DMS79 (cell line): ENCODE results near the gene UFD1.

Source experiments
- DNase-seq: peaks from one replicate; lab custom pipeline; 2025; lab: John Stamatoyannopoulos, UW

UFD1 gene

DNA sequence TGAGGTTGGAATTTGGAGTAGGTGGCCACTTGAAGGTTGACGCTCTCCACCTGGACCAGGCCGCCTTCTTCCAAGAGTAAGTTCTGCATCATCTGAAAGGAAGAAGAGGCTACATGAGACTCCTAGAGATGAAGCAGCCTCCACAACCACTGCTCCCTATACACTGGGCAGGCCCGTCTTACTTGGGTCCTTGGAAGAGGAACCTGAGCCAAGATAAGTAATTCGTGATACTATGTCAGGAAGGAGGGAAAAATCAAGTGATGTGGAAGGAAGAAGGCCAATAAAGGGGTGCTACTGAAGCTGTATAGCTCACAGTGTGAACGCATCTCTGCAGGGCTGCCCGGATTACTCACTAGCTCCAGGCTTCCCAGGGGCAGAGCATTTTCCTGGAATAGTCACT, 11.1 kb downstream of the UFD1 start:
- no peak for DNase-seq

DNA sequence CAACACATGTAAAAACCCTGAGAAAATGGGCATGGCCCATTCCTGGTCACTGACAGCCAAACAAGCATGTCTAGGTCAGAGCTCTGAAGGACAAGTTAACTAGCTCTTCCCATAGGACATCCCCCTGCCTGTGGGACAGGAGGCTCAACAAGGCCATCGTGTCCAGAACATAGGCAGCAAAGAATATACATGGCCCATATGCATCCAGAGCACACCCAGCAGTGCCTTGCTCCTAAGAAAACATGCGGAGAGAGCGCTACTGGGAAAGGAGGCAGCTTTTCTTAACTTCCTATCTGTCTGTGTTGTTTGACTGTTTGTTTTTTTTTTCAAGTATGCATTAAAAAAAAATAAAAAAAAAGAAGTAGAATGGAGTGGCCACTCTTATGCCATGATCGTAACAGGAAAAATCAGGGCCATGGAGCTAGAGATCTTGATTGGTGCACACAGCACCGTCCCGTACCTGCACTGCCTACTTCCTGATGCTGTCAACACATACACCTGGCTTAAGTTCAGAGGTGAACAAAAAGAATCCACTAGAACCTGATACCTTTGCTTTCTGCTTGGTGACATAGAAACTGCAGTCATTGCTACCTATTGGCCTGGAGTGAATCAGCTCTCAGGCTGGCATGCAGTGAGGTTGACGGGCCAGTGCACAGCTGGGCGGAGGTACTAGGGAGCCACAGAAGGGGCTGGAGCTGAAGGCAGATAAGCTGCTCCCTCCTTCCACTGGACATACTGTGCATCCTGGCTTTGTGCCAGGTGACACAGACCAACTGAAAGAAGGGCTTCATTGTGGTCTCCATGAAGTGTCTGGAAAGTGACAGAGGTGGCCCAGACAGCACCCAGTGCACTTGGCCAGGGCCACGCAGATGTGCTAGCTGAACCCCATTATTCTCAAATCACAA, 11.9 kb downstream of the UFD1 start:
- DNase-seq = no peak

- no peak for DNase-seq
Measured at GRCh38 chr22:19466126-19466716, 12.8 kb downstream of the UFD1 start.

- no peak for DNase-seq
Measured at GRCh38 chr22:19464975-19465374, 14.0 kb downstream of the UFD1 start.

GRCh38 chr22:19464546-19464945, 14.4 kb downstream of the UFD1 start:
- no peak for DNase-seq

GRCh38 chr22:19463491-19464469, 15.2 kb downstream of the UFD1 start:
- DNase-seq = no peak

DNA sequence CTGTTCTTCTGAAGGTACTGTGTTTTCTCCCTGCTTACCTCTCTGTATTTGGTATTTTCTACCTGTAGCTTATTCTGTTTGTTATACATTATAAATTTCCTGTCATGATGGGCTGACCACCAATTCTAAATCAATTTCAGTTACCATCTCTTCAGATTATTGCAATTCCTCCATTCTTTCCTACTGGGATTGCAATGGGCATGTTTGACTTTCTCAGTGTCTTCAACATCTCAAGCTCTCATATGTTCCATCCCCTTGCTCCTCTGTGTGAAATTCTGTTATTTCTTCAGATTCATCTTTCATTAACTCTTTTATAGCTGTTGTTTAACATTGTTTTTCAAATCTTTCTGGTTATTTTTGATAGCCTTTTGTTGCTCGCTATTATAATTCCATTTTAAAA, 16.0 kb downstream of the UFD1 start:
- DNase-seq = no peak

GRCh38 chr22:19461506-19461905, 17.5 kb downstream of the UFD1 start:
- DNase-seq = no peak

- DNase-seq = no peak
Measured at GRCh38 chr22:19460036-19460435, 19.0 kb downstream of the UFD1 start.

DNA sequence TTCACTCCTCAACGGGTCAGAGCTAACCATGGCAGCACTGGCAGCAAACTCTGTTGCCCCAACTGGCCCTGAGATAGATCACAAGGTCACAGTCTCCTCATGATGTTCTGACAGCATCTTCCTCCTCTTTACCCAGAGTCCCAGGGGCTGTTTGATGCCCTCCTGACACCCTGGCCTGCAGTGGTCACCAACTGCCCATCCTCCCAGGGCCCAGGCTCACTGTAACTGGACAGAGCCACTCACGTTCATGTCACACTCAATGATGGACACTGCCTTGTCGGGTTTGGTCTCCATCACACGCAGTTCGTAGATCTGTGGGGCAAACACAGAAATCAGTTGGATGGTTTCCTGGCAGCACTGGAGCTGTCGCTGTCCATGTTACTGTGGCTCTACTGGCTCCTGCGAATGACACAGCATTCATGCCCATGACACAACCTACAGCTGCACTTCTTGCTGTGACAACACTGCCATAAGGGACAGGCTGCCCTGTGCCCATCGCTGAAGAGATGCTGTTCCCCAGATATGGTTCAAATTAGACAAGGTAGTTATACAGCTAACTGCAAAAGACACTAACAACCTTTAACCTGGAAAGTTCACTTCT, 21.1 kb downstream of the UFD1 start:
- no peak for DNase-seq

- DNase-seq = no peak
Measured at GRCh38 chr22:19456541-19456940, 22.5 kb downstream of the UFD1 start.

GRCh38 chr22:19455585-19456370, 23.2 kb downstream of the UFD1 start:
- no peak for DNase-seq

GRCh38 chr22:19455033-19455432, 24.0 kb downstream of the UFD1 start:
- no peak for DNase-seq

- DNase-seq = no peak
Measured at GRCh38 chr22:19454156-19454555, 24.8 kb downstream of the UFD1 start.

DNA sequence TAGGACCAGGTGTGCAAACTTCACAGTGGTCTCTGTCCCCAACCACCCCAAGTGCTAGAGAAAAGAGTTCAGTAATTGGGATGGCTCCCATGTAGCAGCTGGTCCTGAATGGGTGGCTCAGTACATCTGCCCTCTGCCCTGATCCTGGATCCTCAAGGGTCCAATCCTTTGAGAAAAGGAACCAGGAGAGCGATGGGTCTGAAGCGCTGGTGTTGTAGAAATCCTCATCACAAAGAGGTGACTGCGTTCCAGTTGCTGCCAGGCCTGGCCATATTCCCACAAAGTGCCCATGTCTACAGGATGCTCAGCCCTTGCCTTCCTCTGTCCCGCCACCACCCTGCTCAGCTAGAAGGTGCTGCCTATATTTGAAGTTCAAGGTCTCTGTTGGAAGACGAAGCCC, 25.3 kb downstream of the UFD1 start:
- DNase-seq = no peak

DNA sequence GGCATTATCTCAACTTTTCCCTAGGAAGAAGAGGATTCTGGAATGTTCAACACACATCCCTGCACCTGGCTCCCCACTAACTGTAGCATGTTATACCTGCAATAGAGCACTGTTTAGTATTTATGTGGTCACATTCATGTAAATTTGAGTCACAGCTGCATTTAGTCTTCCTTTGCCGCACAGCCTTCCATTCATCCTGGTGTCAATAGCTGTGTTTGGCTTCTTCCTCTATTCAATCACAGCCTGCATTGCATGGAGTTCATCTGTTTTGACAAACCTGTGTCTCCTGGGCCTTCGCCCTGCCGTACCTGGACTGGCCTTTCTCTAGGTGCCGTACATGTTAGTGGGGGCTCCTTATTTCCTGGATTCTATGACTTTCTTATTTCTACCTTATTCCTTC, 27.4 kb downstream of the UFD1 start:
- DNase-seq = no peak

- DNase-seq = no peak
Measured at GRCh38 chr22:19450363-19451175, 28.4 kb downstream of the UFD1 start.

GRCh38 chr22:19449422-19449767, 29.6 kb downstream of the UFD1 start:
- DNase-seq = no peak

DNA sequence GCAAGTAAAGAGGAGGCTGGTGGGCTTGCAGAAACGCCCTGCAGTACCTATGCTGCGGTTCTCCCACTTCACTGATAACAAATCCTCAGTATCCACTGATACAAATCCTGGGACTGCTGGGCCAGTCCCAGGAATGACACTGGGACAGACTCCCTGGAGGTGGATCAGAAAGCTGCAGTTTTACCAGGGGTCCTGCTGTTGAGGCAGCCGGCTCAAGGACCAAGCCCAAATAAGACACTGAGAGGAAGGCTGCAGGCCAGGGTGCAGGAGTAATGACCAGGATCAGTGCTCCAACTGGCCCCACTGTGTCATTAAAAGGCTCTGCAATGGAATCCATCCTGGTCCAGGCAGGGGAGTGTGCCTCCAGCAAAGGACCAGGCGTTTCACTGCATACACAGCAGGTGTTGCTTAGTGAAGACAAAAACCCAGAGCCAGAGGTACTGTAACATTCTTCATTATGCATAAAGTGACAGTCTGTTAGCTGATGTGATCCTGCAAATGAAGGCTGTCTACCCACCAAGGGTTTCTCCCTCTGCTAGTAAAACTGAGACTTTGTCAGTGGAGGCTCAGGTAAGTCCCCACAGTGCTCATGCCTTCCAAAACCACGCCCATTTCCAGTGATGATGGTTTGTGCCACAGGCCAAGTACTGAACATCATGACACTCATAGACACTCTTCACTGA, 30.1 kb downstream of the UFD1 start:
- no peak for DNase-seq

DNA sequence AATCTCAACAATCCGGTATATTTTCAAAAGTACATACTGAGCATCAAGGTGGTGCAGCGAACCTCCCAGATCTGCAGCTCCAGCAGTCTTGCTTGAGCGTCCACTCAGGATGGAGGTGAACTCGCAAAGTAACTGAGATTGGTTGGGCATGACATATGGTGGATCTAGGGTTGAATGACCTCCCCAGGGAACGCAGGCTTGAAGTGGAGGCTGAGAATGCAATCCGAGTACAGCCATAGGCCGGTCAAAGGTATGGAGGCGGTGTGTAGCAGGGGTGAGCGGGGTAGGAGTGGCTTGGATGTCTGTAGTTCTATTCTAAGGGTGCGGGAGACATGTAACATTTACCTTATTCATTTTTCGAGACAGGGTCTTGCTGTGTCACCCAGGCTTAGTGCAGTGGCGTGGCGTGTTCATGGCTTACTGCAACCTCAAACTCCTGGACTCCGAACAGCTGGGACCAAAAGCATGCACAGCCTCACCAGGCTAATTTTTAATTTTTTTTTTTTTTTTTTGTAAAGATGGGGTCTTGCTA, 30.9 kb downstream of the UFD1 start:
- peak; percentile 65 for DNase-seq
